ENCODE data around the gene DOCK7. TPM values are rescaled to one million over a fixed set of nuclear protein-coding genes. Genes with fewer than 3 reads are reported as not detected.
"Not testable (repeated sequence)": the region's sequence is repeated elsewhere in the genome, so short reads cannot be mapped to it uniquely, and the experiment has no call there.

The DOCK7 gene
- total RNA-seq, 1 donor from 2014 or later: 8.5 TPM

DNA sequence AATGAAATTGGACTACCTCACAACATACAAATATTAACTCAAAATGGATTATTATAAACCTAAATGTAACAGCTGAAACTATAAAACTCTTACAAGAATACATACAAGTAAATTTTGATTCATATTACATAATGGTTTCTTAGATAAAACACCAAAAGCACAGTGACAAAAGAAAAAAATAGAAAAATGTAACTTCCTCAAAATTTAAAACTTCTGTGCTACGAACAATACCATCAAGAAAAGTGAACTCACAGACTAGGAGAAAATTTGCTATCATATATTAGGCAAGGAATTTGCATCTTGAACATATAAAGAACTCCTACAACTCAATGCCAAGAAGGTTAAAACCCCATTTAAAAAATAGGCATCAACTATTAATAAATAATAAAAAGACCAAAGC is 59.7 kb downstream of the DOCK7 start:
- intact Hi-C loops (cut with DNase I): no loop called here
- ATAC-seq (no peak), DNase-seq (ENCODE audit: missing footprints) (no peak)

DNA sequence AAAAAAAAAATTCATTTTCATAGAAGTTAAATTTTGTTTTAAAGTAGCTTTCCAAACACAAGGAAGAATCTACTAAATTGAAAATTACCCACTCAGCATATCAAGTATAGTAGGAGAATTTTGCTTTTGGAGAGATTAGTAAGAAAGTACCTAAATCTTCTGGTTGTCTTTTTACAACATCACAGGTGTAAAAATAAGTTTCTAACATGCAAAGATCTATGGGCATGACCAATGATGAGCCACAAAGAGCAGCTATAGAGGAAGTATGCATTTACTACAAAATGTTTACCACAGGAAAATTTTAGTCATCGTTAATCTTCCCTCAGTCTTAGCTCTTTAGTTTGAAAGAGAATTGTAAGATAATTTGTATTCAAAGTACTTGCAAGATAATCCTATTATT is 62.8 kb downstream of the DOCK7 start:
- ATAC-seq: no peak
- intact Hi-C loops (cut with DNase I): no loop called here

DNA sequence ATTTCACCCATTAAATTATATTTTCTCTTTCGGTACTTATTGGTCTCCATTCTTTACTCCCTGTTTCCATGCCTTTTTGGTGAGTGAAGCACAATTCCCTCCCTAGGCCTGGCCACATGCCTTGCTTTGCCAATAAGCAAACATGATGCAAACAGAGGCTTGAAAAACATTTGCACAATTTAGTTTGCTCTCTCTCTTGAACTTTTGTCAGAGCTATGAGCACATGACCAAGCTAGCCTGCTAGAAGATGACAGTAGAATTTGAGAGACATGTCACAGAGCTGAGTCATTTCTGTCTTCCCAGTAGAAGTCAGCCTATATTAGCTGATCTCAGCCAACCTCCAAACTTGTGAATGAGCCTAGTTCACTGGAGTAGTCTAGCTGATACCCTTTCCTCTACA is 66.3 kb downstream of the DOCK7 start:
- ATAC-seq (no peak), DNase-seq (ENCODE audit: missing footprints) (no peak)
- intact Hi-C loops (cut with DNase I): no loop called here

More for the DNA sequence above, 62.8 kb downstream of the DOCK7 start:
- no peak for DNase-seq (ENCODE audit: missing footprints)

GRCh38 chr1:62613890-62614289 is 74.3 kb downstream of the DOCK7 start:
- ATAC-seq (no peak), DNase-seq (ENCODE audit: missing footprints) (no peak)
- intact Hi-C loops (cut with DNase I): no loop called here

- DNase-seq (ENCODE audit: missing footprints): no peak
- ATAC-seq: no peak
- intact Hi-C loops (cut with DNase I): no loop called here
Measured at GRCh38 chr1:62613325-62613727, 74.9 kb downstream of the DOCK7 start.

DNA sequence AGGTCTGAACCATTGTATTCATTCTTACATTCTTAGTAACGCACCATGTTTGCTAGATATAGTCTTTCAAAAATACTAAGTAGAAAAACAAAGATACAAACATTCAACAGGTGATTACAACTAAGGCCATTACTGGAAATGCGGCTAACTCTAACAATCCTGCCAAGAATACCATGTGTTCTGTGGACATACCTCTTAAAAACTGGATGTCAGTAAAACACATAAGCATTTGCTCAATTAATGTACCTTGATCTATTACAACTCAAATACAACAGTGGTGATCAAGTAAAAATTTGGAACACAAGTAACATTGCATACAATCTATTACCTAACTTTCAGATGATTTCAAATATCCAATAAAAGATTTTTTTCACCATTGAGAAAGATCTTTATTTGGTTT is 75.4 kb downstream of the DOCK7 start:
- no peak for DNase-seq (ENCODE audit: missing footprints)
- intact Hi-C loops (cut with DNase I): no loop called here
- ATAC-seq: no peak

GRCh38 chr1:62610588-62610987 is 77.6 kb downstream of the DOCK7 start:
- intact Hi-C loops (cut with DNase I); ATAC-seq; DNase-seq (ENCODE audit: missing footprints): not testable (repeated sequence)

DNA sequence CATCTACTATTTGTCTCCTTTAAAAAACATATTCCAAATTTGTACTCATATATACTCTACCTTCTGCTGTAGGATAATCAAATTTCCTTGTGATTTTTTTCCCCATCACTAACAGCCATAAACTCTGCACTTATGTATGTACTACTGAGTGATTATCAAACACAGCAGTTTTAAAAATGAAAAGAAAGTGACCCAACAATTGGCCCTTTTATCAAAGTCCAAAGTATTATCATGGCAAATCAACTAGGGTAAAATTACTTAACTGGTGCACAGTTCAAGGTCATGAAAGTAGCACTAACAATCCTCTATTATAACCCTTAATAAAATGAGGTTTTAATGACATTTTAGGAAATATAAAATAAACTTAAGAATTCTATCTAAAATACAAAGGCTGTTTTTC is 79.3 kb downstream of the DOCK7 start:
- ATAC-seq (no peak), DNase-seq (ENCODE audit: missing footprints) (no peak)
- intact Hi-C loops (cut with DNase I): no loop called here

- ATAC-seq (no peak), DNase-seq (ENCODE audit: missing footprints) (no peak)
- intact Hi-C loops (cut with DNase I): no loop called here
Measured at GRCh38 chr1:62601457-62601856, 86.7 kb downstream of the DOCK7 start.

DNA sequence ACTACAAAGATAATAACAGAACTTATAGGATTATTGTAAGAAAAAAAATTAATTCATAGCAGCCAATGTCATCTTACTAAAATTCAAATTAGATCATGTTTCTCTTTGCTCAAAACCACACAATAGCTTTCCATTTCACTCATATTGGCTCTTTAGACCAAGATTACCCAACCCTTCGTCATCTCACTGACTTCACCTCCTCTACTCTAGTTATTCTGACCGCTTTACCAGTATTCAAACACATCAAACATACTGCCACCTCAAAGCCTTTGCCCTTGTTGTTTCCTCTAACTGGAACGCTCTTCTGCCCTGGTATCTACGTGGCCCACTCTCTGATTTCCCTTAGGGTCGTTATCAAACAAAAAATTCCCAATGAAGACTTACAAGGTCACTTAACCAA is 89.1 kb downstream of the DOCK7 start:
- intact Hi-C loops (cut with DNase I): no loop called here
- no peak for DNase-seq (ENCODE audit: missing footprints)
- ATAC-seq: no peak

GRCh38 chr1:62597281-62597680 is 90.9 kb downstream of the DOCK7 start, which contains the start of gene ANGPTL3:
ANGPTL3 (plus strand) TSS chr1:62597520; CDS start chr1:62597567, 47 bp downstream.
- intact Hi-C loops (cut with DNase I): no loop called here
- ATAC-seq (no peak), DNase-seq (ENCODE audit: missing footprints) (no peak)

GRCh38 chr1:62595647-62596046 is 92.5 kb downstream of the DOCK7 start:
- DNase-seq (ENCODE audit: missing footprints) (no peak), ATAC-seq (no peak)
- intact Hi-C loops (cut with DNase I): no loop called here

DNA sequence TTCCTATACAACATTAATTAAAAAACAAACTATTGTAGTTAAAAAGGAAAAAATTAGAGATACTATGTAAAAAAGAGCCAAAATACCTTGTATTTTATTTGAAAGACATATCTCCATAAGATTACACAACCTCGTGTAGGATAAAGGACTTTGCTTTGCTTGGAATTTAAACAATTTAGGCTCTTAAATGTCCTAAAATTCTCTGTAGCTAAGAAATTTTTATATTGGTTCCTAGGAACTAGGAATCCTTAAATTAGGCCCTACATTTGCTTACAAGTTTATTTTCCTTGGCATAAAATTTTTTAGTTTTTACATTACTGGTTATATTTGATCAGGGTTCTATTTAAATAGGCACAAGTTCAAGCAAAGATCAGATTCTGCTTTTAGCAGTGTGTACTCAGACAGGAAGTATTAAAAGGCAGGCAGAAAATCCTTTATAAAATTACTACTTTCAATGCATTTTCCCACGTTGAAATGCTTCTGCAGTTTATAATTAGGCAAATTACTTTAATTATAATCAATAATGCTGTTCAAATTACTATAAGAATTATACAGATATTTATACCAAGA is 94.3 kb downstream of the DOCK7 start:
- DNase-seq (ENCODE audit: missing footprints): no peak
- ATAC-seq: no peak
- intact Hi-C loops (cut with DNase I): loop anchor here (2.0 kb wide), 1 partner anchor 61 kb away; no protein-coding TSS in a partner anchor

- ATAC-seq (no peak), DNase-seq (ENCODE audit: missing footprints) (no peak)
- intact Hi-C loops (cut with DNase I): no loop called here
Measured at GRCh38 chr1:62590970-62591368, 97.2 kb downstream of the DOCK7 start.

- no peak for ATAC-seq
Measured at GRCh38 chr1:62590255-62590969, 97.8 kb downstream of the DOCK7 start.

GRCh38 chr1:62589321-62589720 is 98.9 kb downstream of the DOCK7 start:
- DNase-seq (ENCODE audit: missing footprints) (no peak), ATAC-seq (no peak)
- intact Hi-C loops (cut with DNase I): no loop called here

More at GRCh38 chr1:62590255-62590969, 97.8 kb downstream of the DOCK7 start:
- DNase-seq (ENCODE audit: missing footprints): no peak
- intact Hi-C loops (cut with DNase I): no loop called here

GRCh38 chr1:62588000-62588399 is 100.2 kb downstream of the DOCK7 start:
- intact Hi-C loops (cut with DNase I): no loop called here
- DNase-seq (ENCODE audit: missing footprints) (no peak), ATAC-seq (no peak)

DNA sequence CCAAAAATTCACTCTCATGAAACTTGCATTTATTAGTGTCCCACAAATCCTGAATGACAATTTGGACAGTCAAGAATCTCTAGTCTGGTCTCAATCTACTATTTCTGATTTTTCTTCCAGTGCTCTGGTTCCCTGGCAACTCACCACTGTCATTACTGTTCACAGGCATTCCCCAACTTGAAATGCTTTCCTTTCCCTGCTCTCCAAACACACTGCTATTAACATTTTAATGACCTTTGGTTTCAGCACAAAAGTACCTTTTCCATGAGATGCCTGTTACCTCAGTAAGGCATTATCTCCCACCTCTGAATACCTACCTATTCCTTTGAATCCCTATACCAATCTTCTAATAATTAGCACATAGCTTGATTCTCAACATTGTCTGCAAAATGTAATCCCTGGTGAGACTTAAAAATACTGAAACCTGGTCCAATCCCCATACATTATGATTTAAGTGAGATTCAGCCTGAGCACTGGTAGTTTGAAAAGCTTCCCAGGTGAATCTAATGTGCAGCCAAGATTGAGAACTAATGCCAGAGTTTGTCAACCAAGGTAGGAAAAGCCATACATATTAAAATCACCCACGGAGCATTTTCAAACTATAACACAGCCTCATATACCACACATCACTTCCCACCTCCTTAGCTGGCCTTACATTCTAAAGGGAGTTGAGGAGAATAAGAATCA is 102.6 kb downstream of the DOCK7 start:
- intact Hi-C loops (cut with DNase I): no loop called here

GRCh38 chr1:62573675-62574074 is 114.5 kb downstream of the DOCK7 start:
- ATAC-seq (no peak), DNase-seq (ENCODE audit: missing footprints) (no peak)
- intact Hi-C loops (cut with DNase I): no loop called here

More for the DNA sequence above, 102.6 kb downstream of the DOCK7 start:
- DNase-seq (ENCODE audit: missing footprints): no peak
- no peak for ATAC-seq

DNA sequence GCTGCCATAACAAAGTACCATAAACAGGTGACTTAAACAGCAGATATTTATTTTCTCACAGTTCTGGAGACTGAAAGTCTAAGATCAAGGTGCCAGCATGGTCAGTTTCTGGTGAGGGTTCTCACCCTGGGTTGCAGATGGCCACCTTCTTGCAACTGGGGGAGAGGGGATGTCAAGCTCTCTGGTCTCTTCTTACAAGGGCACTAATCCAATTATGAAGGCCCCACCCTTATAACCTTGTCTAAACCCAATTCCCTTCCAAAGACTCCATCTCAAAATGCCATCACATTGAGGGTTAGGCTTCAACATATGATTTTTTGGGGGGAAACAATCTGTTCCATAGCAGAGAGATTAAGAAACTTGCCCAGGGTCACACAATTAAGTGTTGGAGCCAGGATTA is 115.7 kb downstream of the DOCK7 start:
- DNase-seq (ENCODE audit: missing footprints) (no peak), ATAC-seq (no peak)
- intact Hi-C loops (cut with DNase I): no loop called here

All from Right ventricle myocardium inferior (tissue), 1 donor.